Measurements from ENCODE around the gene SS18L1.

DNA sequence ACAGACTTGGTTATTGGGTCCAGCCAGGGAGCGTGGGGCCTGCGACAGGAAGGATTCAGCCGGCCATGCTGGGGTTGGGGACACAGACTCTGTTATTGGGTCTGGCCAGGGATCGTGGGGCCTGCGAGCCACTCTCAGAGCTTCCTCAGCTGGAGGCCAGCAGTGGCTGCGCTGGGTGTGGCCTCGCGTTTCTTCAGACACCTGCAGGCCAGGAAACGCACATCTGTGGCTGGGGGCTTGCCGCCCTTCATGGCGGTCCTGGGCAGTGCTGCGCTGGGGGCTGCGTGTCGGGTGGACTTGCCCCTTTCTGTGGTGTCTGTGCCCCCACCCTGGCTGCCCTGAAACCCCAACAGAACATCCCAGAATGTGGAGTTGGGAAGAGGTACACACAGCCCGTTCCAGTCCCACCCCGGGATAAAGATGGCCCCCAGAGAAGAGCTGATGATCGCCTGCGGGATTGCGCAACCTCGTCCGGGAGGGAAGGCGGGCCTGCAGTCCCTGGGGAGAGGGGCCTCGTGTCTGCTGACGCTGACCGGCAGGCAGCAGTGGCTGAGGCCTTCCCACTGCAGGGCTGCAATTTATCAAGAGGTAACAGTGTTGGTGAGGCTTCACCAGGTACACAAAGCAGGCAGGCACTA is 22.3 kb downstream of the SS18L1 start:
- TF ChIP-seq, protein P1, sequence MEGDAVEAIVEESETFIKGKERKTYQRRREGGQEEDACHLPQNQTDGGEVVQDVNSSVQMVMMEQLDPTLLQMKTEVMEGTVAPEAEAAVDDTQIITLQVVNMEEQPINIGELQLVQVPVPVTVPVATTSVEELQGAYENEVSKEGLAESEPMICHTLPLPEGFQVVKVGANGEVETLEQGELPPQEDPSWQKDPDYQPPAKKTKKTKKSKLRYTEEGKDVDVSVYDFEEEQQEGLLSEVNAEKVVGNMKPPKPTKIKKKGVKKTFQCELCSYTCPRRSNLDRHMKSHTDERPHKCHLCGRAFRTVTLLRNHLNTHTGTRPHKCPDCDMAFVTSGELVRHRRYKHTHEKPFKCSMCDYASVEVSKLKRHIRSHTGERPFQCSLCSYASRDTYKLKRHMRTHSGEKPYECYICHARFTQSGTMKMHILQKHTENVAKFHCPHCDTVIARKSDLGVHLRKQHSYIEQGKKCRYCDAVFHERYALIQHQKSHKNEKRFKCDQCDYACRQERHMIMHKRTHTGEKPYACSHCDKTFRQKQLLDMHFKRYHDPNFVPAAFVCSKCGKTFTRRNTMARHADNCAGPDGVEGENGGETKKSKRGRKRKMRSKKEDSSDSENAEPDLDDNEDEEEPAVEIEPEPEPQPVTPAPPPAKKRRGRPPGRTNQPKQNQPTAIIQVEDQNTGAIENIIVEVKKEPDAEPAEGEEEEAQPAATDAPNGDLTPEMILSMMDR (IDR thresholded peaks at IDR 0.05): no peak
- TF ChIP-seq POLR2A (IDR thresholded peaks at IDR 0.05) (no peak), EP300 (IDR thresholded peaks at IDR 0.05) (no peak)
